Activated CD4-positive, alpha-beta memory T cell treated with anti-CD3 and anti-CD28 coated beads, Interleukin-2, amount 10 ng/mL, durations not matched to agents 7 days and 5 days (primary cell): ENCODE measurements around the gene CD163. TPM values are rescaled to one million over a fixed set of nuclear protein-coding genes. Genes with fewer than 3 reads are reported as not detected.
"Not testable (repeated sequence)": the region's sequence is repeated elsewhere in the genome, so short reads cannot be mapped to it uniquely, and the experiment has no call there.

Experiments
- CTCF ChIA-PET: fragments of 350-600 bp; sonication (Branson Sonifier 250); formaldehyde crosslinking; loops from one replicate; lab custom pipeline; 2021; ENCODE audit warnings: antibody characterized with exemption, inconsistent platforms; lab: Charles Lee
- POLR2A ChIA-PET: fragments of 350-600 bp; sonication (Branson Sonifier 250); formaldehyde crosslinking; loops from one replicate; lab custom pipeline; 2021; ENCODE audit warnings: antibody characterized with exemption; lab: Charles Lee
- DNase-seq: peaks from one replicate; pipeline ENCODE4 v3.0.0-alpha.2; 2020
- H3K27ac Mint-ChIP-seq: one replicate; pipeline ENCODE4 v1.8.0; 2021; ENCODE audit warnings: mild to moderate bottlenecking, mixed read lengths
- H3K27me3 Mint-ChIP-seq: one replicate; pipeline ENCODE4 v1.8.0; 2021; ENCODE audit warnings: mixed read lengths
- H3K36me3 Mint-ChIP-seq: one replicate; pipeline ENCODE4 v1.8.0; 2021; ENCODE audit warnings: low read depth, mixed read lengths
- H3K4me1 Mint-ChIP-seq: one replicate; pipeline ENCODE4 v1.8.0; 2021; ENCODE audit warnings: mixed read lengths
- H3K4me3 Mint-ChIP-seq: one replicate; pipeline ENCODE4 v1.8.0; 2021; ENCODE audit warnings: mild to moderate bottlenecking, mixed read lengths
- H3K9me3 Mint-ChIP-seq: one replicate; pipeline ENCODE4 v1.8.0; 2021; ENCODE audit warnings: mixed read lengths
- total RNA-seq, 2 experiments: library from RNA; stranded (reverse); gene quantifications; one replicate each; pipeline ENCODE4 v1.2.3, GENCODE V29; 2021

Gene CD163
- total RNA-seq, 2 experiments from 2014 or later: not detected

- ChIA-PET POLR2A (no interaction called here), CTCF (no interaction called here)
- peaks cover 34% of the 10 kb centered on the region for H3K27me3 Mint-ChIP-seq
- H3K4me1 Mint-ChIP-seq: peaks cover 10% of the 10 kb centered on the region
- H3K4me3 Mint-ChIP-seq: peak overlapping the region; percentile 60
- H3K9me3 Mint-ChIP-seq: no peaks in the 10 kb centered on the region
- peak; percentile 46 for DNase-seq
- no peak overlapping the region for H3K27ac Mint-ChIP-seq
- no peaks in the 10 kb centered on the region for H3K36me3 Mint-ChIP-seq
These were observed 63.7 kb downstream of the CD163 start for GRCh38 chr12:7439579-7440505.

DNA sequence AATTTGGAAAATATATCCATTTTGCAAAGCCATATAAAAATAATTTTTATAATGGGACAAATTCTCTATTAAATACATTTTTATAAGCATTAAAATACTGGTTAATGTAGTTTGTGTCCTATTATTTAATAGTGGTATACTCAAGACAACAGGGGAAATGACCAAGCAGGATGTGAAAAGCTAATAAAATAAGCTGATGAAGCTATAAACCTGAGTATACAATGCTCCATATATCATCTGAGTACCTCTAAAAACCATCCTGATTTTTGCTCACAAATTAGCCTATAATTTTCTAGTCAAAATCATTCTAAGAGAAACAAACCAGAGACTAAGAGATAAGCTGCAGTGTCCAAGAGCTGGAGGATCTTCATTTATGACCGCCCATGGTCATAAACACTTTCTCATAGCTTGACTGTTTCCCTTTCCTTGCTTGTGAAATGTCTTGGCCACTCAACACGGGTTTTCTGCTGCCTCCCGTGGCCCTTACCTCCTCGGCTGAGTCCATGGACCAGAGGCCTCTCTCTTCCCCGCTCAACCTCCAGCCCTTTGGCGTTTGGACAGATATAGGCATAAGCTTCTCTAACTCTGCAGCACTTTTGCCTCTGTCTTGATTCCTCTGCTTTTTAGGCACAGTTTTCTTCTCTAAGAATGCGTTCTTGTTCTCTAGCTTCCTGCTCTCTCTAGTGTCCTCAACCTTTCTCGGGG lies 65.1 kb downstream of the CD163 start:
- H3K9me3 Mint-ChIP-seq, H3K4me1 Mint-ChIP-seq, H3K4me3 Mint-ChIP-seq, POLR2A ChIA-PET, DNase-seq, H3K27ac Mint-ChIP-seq, H3K36me3 Mint-ChIP-seq, CTCF ChIA-PET: not testable (repeated sequence)
- peaks cover 32% of the 10 kb centered on the region for H3K27me3 Mint-ChIP-seq

- not testable (repeated sequence) for H3K27ac Mint-ChIP-seq, DNase-seq
These were observed 66.1 kb downstream of the CD163 start for GRCh38 chr12:7437494-7437893.

DNA sequence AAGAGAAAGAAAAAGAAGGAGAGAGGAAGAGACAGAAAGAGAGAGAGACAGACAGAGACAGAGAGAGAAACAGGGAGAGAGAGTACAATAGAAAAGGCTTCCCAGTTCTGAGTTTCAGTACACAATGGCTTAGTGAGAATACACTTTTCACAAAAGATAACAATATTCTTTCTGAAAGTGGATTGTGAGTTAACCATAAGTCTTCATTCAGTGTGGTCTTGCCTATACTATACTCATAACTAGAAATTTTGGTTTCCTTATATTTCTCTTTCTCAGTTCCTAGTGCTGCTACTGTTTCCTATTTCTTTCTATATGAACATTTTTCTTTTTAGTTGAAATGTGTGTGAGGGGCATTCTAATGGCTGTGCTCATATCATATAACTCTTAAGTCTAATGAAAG lies 68.9 kb downstream of the CD163 start:
- ChIA-PET CTCF (no interaction called here), POLR2A (no interaction called here)
- H3K4me3 Mint-ChIP-seq: no peak overlapping the region

More at GRCh38 chr12:7437494-7437893, 66.1 kb downstream of the CD163 start:
- H3K27me3 Mint-ChIP-seq: peaks cover 32% of the 10 kb centered on the region
- H3K4me1 Mint-ChIP-seq, POLR2A ChIA-PET, H3K4me3 Mint-ChIP-seq, H3K36me3 Mint-ChIP-seq, CTCF ChIA-PET, H3K9me3 Mint-ChIP-seq: not testable (repeated sequence)

GRCh38 chr12:7433276-7433822 lies 70.2 kb downstream of the CD163 start:
- Mint-ChIP-seq H3K4me1 (no peaks in the 10 kb centered on the region), H3K36me3 (no peaks in the 10 kb centered on the region), H3K27me3 (peaks cover 15% of the 10 kb centered on the region), H3K4me3 (no peak overlapping the region), H3K9me3 (no peaks in the 10 kb centered on the region), H3K27ac (no peak overlapping the region)
- DNase-seq: no peak
- CTCF ChIA-PET: no interaction called here
- POLR2A ChIA-PET: no interaction called here

More for the DNA sequence above, 68.9 kb downstream of the CD163 start:
- Mint-ChIP-seq H3K36me3 (no peaks in the 10 kb centered on the region), H3K27ac (no peak overlapping the region), H3K9me3 (no peaks in the 10 kb centered on the region), H3K4me1 (peaks cover 3% of the 10 kb centered on the region), H3K27me3 (peaks cover 21% of the 10 kb centered on the region)
- DNase-seq: no peak

GRCh38 chr12:7431993-7432685 lies 71.4 kb downstream of the CD163 start:
- no peaks in the 10 kb centered on the region for H3K4me1 Mint-ChIP-seq
- DNase-seq: no peak
- no peaks in the 10 kb centered on the region for H3K36me3 Mint-ChIP-seq
- POLR2A ChIA-PET: no interaction called here
- H3K9me3 Mint-ChIP-seq: no peaks in the 10 kb centered on the region
- no peak overlapping the region for H3K27ac Mint-ChIP-seq
- H3K27me3 Mint-ChIP-seq: peaks cover 11% of the 10 kb centered on the region
- H3K4me3 Mint-ChIP-seq: no peak overlapping the region
- CTCF ChIA-PET: interaction anchor here (1.1 kb wide), 1 partner anchor 229 kb away, joined by 3 read pairs; no protein-coding TSS in a partner anchor

Other genes with a start within 250 kb of the CD163 start
- not detected for gene ACSM4, start 199.7 kb downstream of the CD163 start, total RNA-seq
- gene CD163L1, start 59.6 kb downstream of the CD163 start, total RNA-seq: not detected
- not detected for gene APOBEC1, start 162.1 kb upstream of the CD163 start, total RNA-seq
- gene GDF3, start 192.0 kb upstream of the CD163 start, total RNA-seq: not detected
- gene DPPA3, start 207.7 kb upstream of the CD163 start, total RNA-seq: not detected
- gene CLEC4C, start 243.6 kb upstream of the CD163 start, total RNA-seq: not detected